OCI-LY7 (cell line): Measurements from ENCODE around the gene TIMM13. TPM values are rescaled to one million over a fixed set of nuclear protein-coding genes. Genes with fewer than 3 reads are reported as not detected.
A peak's percentile ranks its signal among the peaks of the same experiment; 100 is the strongest.

Experiments used
- BruUV-seq: library from RNA; stranded (reverse); fragments of 400-500 nt; replicated peaks from 2 replicates; lab custom pipeline; 2021; lab: Mats Ljungman, UMichigan
- CTCF ChIA-PET: fragments of 300-600 bp; sonication (Branson Sonifier 250); formaldehyde crosslinking; loops from one replicate; lab custom pipeline; 2022; ENCODE audit warnings: antibody characterized with exemption; ENCODE audit not compliant: unreplicated experiment; lab: Charles Lee
- POLR2A ChIA-PET: fragments of 300-600 bp; sonication (Branson Sonifier 250); formaldehyde crosslinking; loops from one replicate; lab custom pipeline; 2022; ENCODE audit warnings: antibody characterized with exemption; lab: Charles Lee
- DNase-seq: peaks from one replicate; pipeline ENCODE4 v3.0.0-alpha.2; 2015; ENCODE audit warnings: low spot score
- H2AFZ ChIP-seq: fragments of 200-600 bp; sonication (generic), shearing (Covaris generic); 2 replicates; pipeline ENCODE4 v1.6.1; 2014; ENCODE audit warnings: mild to moderate bottlenecking, antibody characterized with exemption, low read length, moderate library complexity
- H3K27ac ChIP-seq: fragments of 200-600 bp; sonication (generic); 2 replicates; pipeline ENCODE4 v1.5.1; 2014; ENCODE audit warnings: mixed run types, low read depth, mild to moderate bottlenecking, moderate library complexity, low read length, inconsistent platforms; ENCODE audit not compliant: poor library complexity, severe bottlenecking
- H3K36me3 ChIP-seq: fragments of 200-600 bp; sonication (generic); 2 replicates; pipeline ENCODE4 v1.6.1; 2014; ENCODE audit warnings: mild to moderate bottlenecking, antibody characterized with exemption, low read length, moderate library complexity, mixed read lengths; ENCODE audit not compliant: insufficient read depth
- H3K4me1 ChIP-seq: fragments of 200-600 bp; sonication (generic); 2 replicates; pipeline ENCODE4 v1.5.1; 2014; ENCODE audit warnings: mild to moderate bottlenecking, low read length; ENCODE audit not compliant: insufficient read depth, poor library complexity, severe bottlenecking
- H3K4me2 ChIP-seq: fragments of 200-600 bp; sonication (generic); 2 replicates; pipeline ENCODE4 v1.6.1; 2014; ENCODE audit warnings: mild to moderate bottlenecking, low read length
- H3K4me3 ChIP-seq: fragments of 200-600 bp; sonication (generic); 2 replicates; pipeline ENCODE4 v1.5.1; 2014; ENCODE audit warnings: mild to moderate bottlenecking, low read depth, low read length; ENCODE audit not compliant: poor library complexity, severe bottlenecking
- H3K79me2 ChIP-seq: fragments of 200-600 bp; sonication (generic); 2 replicates; pipeline ENCODE4 v1.6.1; 2016; ENCODE audit warnings: low read depth, mild to moderate bottlenecking, low read length, moderate library complexity, mixed read lengths; ENCODE audit not compliant: insufficient read depth
- H3K9me2 ChIP-seq: fragments of 200-600 bp; sonication (generic); 2 replicates; pipeline ENCODE4 v1.6.1; 2016; ENCODE audit warnings: mild to moderate bottlenecking, low read length, mixed read lengths; ENCODE audit not compliant: insufficient read depth
- H3K9me3 ChIP-seq: fragments of 200-600 bp; sonication (generic); 2 replicates; pipeline ENCODE4 v1.6.1; 2014; ENCODE audit warnings: mild to moderate bottlenecking, mixed run types, low read length, mixed read lengths
- H4K20me1 ChIP-seq: fragments of 200-600 bp; sonication (generic); 2 replicates; pipeline ENCODE4 v1.6.1; 2014; ENCODE audit warnings: mild to moderate bottlenecking, antibody characterized with exemption, low read length, moderate library complexity, mixed read lengths; ENCODE audit not compliant: insufficient read depth
- CTCF ChIP-seq: fragments of 200-600 bp; sonication (generic); conservative IDR thresholded peaks from 2 replicates; pipeline ENCODE4 v1.5.1; 2014; ENCODE audit warnings: mild to moderate bottlenecking, antibody characterized with exemption, low read length, moderate library complexity, mixed read lengths
- EZH2phosphoT487 ChIP-seq: fragments of 200-600 bp; sonication (generic); IDR thresholded peaks from 2 replicates; pipeline ENCODE4 v1.6.1; 2018; ENCODE audit warnings: low read depth, borderline replicate concordance, mild to moderate bottlenecking, mixed run types, antibody characterized with exemption, low read length, moderate library complexity, mixed read lengths
- intact Hi-C: fragments of 100-400 bp; cut with micrococcal nuclease; formaldehyde crosslinking; loops from one replicate; pipeline ENCODE4 v1.10.0; 2022; ENCODE audit not compliant: unreplicated experiment
- total RNA-seq, 2 experiments: library from RNA; depleted of rRNA in 1 of 2; stranded (reverse); fragments of >200 nt in 1 of 2; shearing (Covaris generic) in 1 of 2; gene quantifications; 2 replicates each; pipeline ENCODE4 v1.2.3, GENCODE V29; 2014 to 2022

TIMM13 gene
- total RNA-seq, 2 experiments from 2014 or later: 55.4 to 120 TPM

DNA sequence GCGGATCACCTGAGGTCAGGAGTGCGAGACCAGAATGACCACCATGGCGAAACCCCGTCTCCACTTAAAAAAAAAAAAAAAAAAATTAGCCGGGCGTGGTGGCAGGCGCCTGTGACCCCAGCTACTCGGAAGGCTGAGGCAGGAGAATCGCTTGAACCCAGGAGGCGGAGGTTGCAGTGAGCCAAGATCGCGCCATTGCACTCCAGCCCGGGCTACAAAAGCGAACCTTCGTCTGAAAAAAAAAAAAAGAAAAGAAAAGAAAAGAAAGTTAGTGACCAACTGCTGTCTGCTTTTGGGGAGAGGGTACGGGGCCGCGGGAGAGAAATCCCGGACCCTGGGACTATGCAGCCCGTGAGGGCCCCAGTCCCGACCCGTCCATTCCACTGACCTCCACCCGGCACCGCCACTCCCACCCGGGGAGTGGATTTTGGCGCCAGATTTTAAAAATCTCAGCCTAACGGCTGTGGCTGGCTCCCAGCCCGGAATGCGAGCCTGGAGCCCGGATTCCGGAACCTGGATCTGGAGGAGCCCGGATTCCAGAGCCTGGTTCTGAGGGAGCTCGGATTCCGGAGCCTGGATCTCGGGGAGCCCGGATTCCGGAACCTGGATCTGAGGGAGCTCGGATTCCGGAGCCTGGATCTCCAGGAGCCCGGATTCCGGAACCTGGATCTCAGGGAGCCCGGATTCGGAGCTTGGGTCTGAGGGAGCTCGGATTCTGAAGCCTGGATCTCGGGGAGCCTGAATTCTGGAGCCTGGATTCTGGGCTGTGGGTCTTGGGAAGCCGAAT, 35.4 kb upstream of the TIMM13 start:
- H3K9me3 ChIP-seq: no peaks in the 10 kb centered on the region
- peak overlapping the region; percentile 99 for H3K4me2 ChIP-seq
- H3K9me2 ChIP-seq: no peaks in the 10 kb centered on the region
- peak overlapping the region; percentile 77 for H3K4me3 ChIP-seq
- ChIA-PET CTCF (no interaction called here), POLR2A (interaction anchor here (0.7 to 1.4 kb wide), 3 partner anchors 13 to 250 kb away, joined by 3 to 4 read pairs (median 3); partner anchors contain the start of gene GADD45B)
- TF ChIP-seq CTCF (no peak), EZH2phosphoT487 (no peak)
- H4K20me1 ChIP-seq: no peaks in the 10 kb centered on the region
- no peak for DNase-seq
- peaks cover 33% of the 10 kb centered on the region for H3K4me1 ChIP-seq
- intact Hi-C loops: no loop called here
- H3K79me2 ChIP-seq: no peaks in the 10 kb centered on the region
- H2AFZ ChIP-seq: peak overlapping the region; percentile 100
- no TSS peak for BruUV-seq
- no peaks in the 10 kb centered on the region for H3K36me3 ChIP-seq
- no peak overlapping the region for H3K27ac ChIP-seq

DNA sequence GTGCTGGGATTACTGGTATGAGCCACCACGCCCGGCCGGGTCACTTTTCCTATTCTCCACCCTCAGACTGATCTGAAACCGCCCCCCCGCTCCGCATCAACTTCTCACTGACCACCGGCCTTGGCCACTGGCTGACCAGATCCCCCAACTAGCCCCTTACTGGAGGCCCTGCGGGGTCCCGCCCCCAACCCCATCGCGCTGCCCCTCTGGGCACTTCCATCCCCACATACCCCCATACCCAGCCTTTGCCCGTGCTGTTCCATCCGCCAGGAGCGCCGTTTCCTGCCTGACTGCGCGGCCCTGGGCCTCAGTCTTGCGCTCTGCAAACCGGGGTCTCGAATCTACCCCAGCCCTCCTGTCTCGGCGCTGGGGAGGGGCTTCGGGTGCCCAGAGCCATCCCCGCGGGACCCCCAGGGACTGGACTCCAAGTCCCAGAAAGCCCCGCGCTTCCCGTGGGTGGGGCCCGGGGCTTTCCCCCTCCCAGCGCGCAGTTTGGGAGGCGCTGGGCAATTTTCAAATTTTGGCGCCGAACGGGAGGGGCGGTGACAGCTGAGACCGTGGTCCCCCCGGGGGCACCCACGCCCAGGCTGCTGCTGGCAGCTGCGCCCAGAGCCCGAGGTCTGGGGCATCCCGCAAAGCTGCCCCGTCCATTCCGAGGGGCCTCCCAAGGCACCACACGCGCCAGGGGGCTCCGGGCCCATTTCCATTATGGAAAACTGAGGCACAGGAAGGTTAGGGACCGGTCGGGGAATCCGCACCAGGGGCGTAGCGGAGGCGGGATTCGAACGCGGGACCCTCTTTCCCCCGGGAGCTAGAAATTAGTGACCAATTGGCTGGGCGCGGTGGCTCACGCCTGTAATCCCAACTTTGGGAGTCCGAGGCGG, 34.6 kb upstream of the TIMM13 start:
- TF ChIP-seq EZH2phosphoT487: no peak
- TF ChIP-seq CTCF: no peak
- no peaks in the 10 kb centered on the region for H4K20me1 ChIP-seq
- H3K79me2 ChIP-seq: no peaks in the 10 kb centered on the region
- peak overlapping the region; percentile 77 for H3K4me3 ChIP-seq
- peak; percentile 77 for DNase-seq
- peak overlapping the region; percentile 100 for H2AFZ ChIP-seq
- intact Hi-C loops: no loop called here
- H3K9me3 ChIP-seq: no peaks in the 10 kb centered on the region
- BruUV-seq: no TSS peak
- ChIA-PET CTCF (no interaction called here), POLR2A (interaction anchor here (0.7 to 1.4 kb wide), 4 partner anchors 14 to 251 kb away, joined by 3 to 4 read pairs (median 3); partner anchors contain the start of gene GADD45B)
- H3K27ac ChIP-seq: no peak overlapping the region
- H3K4me2 ChIP-seq: peak overlapping the region; percentile 99
- H3K4me1 ChIP-seq: peaks cover 37% of the 10 kb centered on the region
- no peaks in the 10 kb centered on the region for H3K36me3 ChIP-seq
- no peaks in the 10 kb centered on the region for H3K9me2 ChIP-seq
